T-helper 17 cell (primary cell): ENCODE measurements around the gene TOB1. TPM values are rescaled to one million over a fixed set of nuclear protein-coding genes. Genes with fewer than 3 reads are reported as not detected.
A peak's percentile ranks its signal among the peaks of the same experiment; 100 is the strongest.

Experiments
- ATAC-seq: fragments of 150-1000 bp; cut with Tn5 transposase; 2 replicates; pipeline ENCODE4 v1.10.0; 2021; ENCODE audit warnings: mild to moderate bottlenecking, moderate library complexity
- DNase-seq, 3 donors: peaks; one replicate each; pipeline versions ENCODE4 v3.0.0 to v3.0.0-alpha.2; 2020 to 2021
- H3K9me3 ChIP-seq: one replicate; pipeline ENCODE4 v1.7.0; 2013; ENCODE audit warnings: low read length, mild to moderate bottlenecking; ENCODE audit not compliant: control insufficient read depth, poor library complexity, severe bottlenecking
- H3K27ac Mint-ChIP-seq: one replicate; pipeline ENCODE4 v1.8.0; 2022; ENCODE audit warnings: mild to moderate bottlenecking, moderate library complexity, mixed read lengths
- H3K27me3 Mint-ChIP-seq: one replicate; pipeline ENCODE4 v1.8.0; 2022; ENCODE audit warnings: mixed read lengths
- H3K36me3 Mint-ChIP-seq: one replicate; pipeline ENCODE4 v1.8.0; 2022; ENCODE audit warnings: low read depth, mixed read lengths
- H3K4me1 Mint-ChIP-seq: one replicate; pipeline ENCODE4 v1.8.0; 2022; ENCODE audit warnings: mild to moderate bottlenecking, mixed read lengths
- H3K4me3 Mint-ChIP-seq: one replicate; pipeline ENCODE4 v1.8.0; 2022; ENCODE audit warnings: mild to moderate bottlenecking, moderate library complexity, mixed read lengths
- total RNA-seq, 4 donors: library from RNA in 2 of 4; stranded (reverse) in 2 of 4; gene quantifications; one replicate each; pipeline ENCODE4 v1.2.3 and lab custom pipeline; 2022 to 2026

TOB1 gene
- total RNA-seq, 2 donors from 2014 or later = 226 to 358 TPM

GRCh38 chr17:50843150-50843905 is 22.8 kb downstream of the TOB1 start:
- no peaks in the 10 kb centered on the region for H3K9me3 ChIP-seq
- H3K4me3 Mint-ChIP-seq = no peak overlapping the region
- peaks cover 5% of the 10 kb centered on the region for H3K27me3 Mint-ChIP-seq
- H3K4me1 Mint-ChIP-seq = peaks cover 5% of the 10 kb centered on the region
- no peaks in the 10 kb centered on the region for H3K36me3 Mint-ChIP-seq
- no peak for DNase-seq
- no peak for ATAC-seq
- H3K27ac Mint-ChIP-seq = no peak overlapping the region

- ATAC-seq = no peak
- no peak for DNase-seq
- H3K27me3 Mint-ChIP-seq = peaks cover 5% of the 10 kb centered on the region
- H3K4me1 Mint-ChIP-seq = peaks cover 5% of the 10 kb centered on the region
- no peak overlapping the region for H3K4me3 Mint-ChIP-seq
- H3K27ac Mint-ChIP-seq = no peak overlapping the region
- H3K36me3 Mint-ChIP-seq = no peaks in the 10 kb centered on the region
- no peaks in the 10 kb centered on the region for H3K9me3 ChIP-seq
These were observed 23.5 kb downstream of the TOB1 start for GRCh38 chr17:50842506-50843149.

GRCh38 chr17:50841949-50842354 is 24.2 kb downstream of the TOB1 start:
- peak; percentile 72 for ATAC-seq
- Mint-ChIP-seq H3K27ac (peak overlapping the region; percentile 29), H3K36me3 (no peaks in the 10 kb centered on the region), H3K4me3 (no peak overlapping the region), H3K4me1 (peaks cover 5% of the 10 kb centered on the region), H3K27me3 (peaks cover 5% of the 10 kb centered on the region)
- H3K9me3 ChIP-seq = no peaks in the 10 kb centered on the region
- DNase-seq = peak; percentile 28 to 39 (median 36)

- peak overlapping the region; percentile 29 for H3K27ac Mint-ChIP-seq
- peaks cover 5% of the 10 kb centered on the region for H3K4me1 Mint-ChIP-seq
- H3K9me3 ChIP-seq = no peaks in the 10 kb centered on the region
- no peaks in the 10 kb centered on the region for H3K36me3 Mint-ChIP-seq
- no peak for DNase-seq
- peaks cover 5% of the 10 kb centered on the region for H3K27me3 Mint-ChIP-seq
- no peak overlapping the region for H3K4me3 Mint-ChIP-seq
- ATAC-seq = no peak
These were observed 24.7 kb downstream of the TOB1 start for GRCh38 chr17:50841277-50841948.

- DNase-seq = no peak
- Mint-ChIP-seq H3K36me3 (no peaks in the 10 kb centered on the region), H3K27ac (no peak overlapping the region), H3K4me1 (peaks cover 5% of the 10 kb centered on the region), H3K27me3 (peaks cover 9% of the 10 kb centered on the region), H3K4me3 (no peak overlapping the region)
- H3K9me3 ChIP-seq = no peaks in the 10 kb centered on the region
- no peak for ATAC-seq
These were observed 25.8 kb downstream of the TOB1 start for GRCh38 chr17:50840311-50840851.

GRCh38 chr17:50839591-50840310 is 26.4 kb downstream of the TOB1 start:
- H3K4me3 Mint-ChIP-seq = no peak overlapping the region
- peaks cover 5% of the 10 kb centered on the region for H3K4me1 Mint-ChIP-seq
- DNase-seq = no peak
- H3K27ac Mint-ChIP-seq = no peak overlapping the region
- no peak for ATAC-seq
- H3K36me3 Mint-ChIP-seq = no peaks in the 10 kb centered on the region
- no peaks in the 10 kb centered on the region for H3K9me3 ChIP-seq
- H3K27me3 Mint-ChIP-seq = peaks cover 12% of the 10 kb centered on the region

DNA sequence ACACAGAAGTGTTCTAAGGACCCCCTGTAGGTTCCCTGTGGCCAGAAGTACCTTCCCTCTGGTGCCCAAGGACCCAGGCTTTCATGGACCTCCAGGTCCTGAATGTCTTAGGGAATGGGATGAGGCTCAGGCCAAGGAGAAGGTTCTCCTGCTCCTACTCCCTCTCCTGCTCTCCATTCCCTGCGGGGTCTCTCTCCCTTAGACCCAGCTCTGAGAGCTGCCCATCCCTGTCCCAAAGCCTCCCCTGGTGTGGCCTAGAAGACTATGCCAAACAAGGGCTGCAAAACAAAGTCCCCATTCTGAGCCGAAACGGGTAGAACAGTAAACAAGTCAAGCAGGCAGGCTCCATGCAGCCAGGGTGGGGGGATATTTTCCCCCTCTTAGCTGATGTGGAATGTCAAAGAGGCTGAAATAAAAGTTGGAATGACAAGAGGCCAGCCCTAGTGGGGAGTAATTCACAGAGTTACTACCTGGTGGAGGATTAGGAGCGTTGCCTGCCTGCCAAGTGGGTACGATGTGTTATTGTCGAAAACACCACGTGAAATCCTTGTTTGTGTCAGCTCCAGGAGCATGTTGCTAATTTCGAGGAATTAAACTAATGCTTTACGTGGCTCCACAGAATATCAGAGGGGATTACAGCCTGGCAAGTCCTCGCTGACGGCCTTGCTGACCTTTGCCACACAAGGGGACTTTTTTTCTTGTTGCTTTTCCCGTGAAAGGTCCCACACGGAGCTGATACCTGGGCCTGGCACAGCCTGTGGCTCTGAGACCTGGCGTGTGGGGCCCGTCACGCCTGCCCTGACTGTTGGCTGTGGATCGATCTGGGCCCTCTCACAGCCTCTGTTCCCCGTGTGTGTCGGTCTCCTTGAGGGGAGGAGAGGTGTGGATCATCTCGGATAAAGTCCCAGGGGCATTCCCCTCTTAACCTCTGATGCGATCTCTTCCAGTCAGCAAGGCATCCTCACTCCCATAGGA is 27.9 kb downstream of the TOB1 start:
- H3K9me3 ChIP-seq = no peaks in the 10 kb centered on the region
- Mint-ChIP-seq H3K36me3 (no peaks in the 10 kb centered on the region), H3K27ac (no peak overlapping the region), H3K4me3 (no peak overlapping the region), H3K27me3 (peaks cover 26% of the 10 kb centered on the region), H3K4me1 (peaks cover 5% of the 10 kb centered on the region)
- DNase-seq (no peak), ATAC-seq (no peak)

GRCh38 chr17:50837286-50837979 is 28.7 kb downstream of the TOB1 start:
- no peak overlapping the region for H3K27ac Mint-ChIP-seq
- ATAC-seq (no peak), DNase-seq (no peak)
- peaks cover 30% of the 10 kb centered on the region for H3K27me3 Mint-ChIP-seq
- peaks cover 5% of the 10 kb centered on the region for H3K4me1 Mint-ChIP-seq
- H3K36me3 Mint-ChIP-seq = no peaks in the 10 kb centered on the region
- H3K4me3 Mint-ChIP-seq = no peak overlapping the region
- no peaks in the 10 kb centered on the region for H3K9me3 ChIP-seq

GRCh38 chr17:50836826-50837225 is 29.3 kb downstream of the TOB1 start:
- H3K4me3 Mint-ChIP-seq = no peak overlapping the region
- peaks cover 3% of the 10 kb centered on the region for H3K4me1 Mint-ChIP-seq
- H3K36me3 Mint-ChIP-seq = no peaks in the 10 kb centered on the region
- DNase-seq (no peak), ATAC-seq (no peak)
- H3K9me3 ChIP-seq = no peaks in the 10 kb centered on the region
- no peak overlapping the region for H3K27ac Mint-ChIP-seq
- H3K27me3 Mint-ChIP-seq = peaks cover 31% of the 10 kb centered on the region

- DNase-seq (no peak), ATAC-seq (no peak)
- Mint-ChIP-seq H3K4me1 (no peaks in the 10 kb centered on the region), H3K4me3 (no peak within 1 kb of the TSS), H3K27me3 (peaks cover 43% of the 10 kb centered on the region), H3K36me3 (peaks cover 2% of the 10 kb centered on the region), H3K27ac (no peak within 1 kb of the TSS)
- no peaks in the 10 kb centered on the region for H3K9me3 ChIP-seq
These were observed 30.6 kb downstream of the TOB1 start, which contains the start of gene WFIKKN2 for GRCh38 chr17:50835301-50836234. TSS of gene WFIKKN2 (plus strand) at chr17:50835586. CDS start at chr17:50835938, 352 bp downstream.
